ENCODE measurements around the gene AIPL1.

Gene AIPL1

DNA sequence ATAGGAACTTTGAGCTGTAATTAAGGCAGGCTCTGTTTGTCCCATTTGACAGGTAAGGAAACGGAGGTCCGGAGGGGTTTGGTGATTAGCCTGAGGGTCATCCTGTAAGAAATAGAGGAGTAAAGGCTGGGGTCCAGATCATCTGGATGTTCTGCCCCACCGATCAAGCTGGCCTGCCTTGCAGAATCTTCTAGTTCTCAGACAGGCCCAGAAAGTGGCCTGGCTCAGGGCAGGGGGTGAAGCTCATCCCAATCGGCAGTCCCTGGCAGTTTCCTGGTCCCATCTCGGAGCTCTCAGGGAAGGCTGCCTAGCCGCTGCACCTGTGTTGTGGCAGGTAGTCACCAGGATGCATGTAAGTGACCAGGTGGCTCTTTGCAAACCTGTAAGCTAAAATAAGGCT is 13.6 kb upstream of the AIPL1 start:
- no peak for DNase-seq (ENCODE audit: low spot score)

DNA sequence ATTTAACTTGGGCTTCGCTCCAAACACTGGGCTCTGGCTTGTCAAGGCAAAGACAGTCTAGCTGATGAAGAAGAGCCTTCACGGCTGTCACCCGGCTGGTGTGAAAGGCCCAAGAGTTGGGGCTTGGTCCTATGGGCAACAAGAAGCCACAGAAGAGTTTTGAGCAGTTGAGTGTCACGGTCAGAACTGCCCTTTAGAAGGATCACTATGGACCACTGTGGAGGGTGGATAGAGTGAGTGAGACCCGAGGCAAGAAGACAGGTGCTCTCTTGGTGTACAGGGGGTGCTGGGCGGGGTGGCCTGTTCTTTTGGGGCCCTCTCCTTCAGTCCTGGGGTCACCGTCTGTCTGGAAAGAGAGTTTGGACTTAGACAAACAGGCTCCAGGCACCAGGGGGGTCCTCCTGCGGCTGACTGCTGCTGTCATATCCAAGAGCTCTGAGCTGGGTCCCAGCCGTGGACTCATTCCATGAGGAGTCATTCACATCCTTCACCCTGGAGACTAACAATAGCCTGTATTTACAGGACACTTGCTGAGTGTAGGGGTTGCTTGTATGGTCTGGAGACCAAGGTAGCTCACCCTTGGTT is 11.7 kb upstream of the AIPL1 start:
- no peak for DNase-seq (ENCODE audit: low spot score)

DNA sequence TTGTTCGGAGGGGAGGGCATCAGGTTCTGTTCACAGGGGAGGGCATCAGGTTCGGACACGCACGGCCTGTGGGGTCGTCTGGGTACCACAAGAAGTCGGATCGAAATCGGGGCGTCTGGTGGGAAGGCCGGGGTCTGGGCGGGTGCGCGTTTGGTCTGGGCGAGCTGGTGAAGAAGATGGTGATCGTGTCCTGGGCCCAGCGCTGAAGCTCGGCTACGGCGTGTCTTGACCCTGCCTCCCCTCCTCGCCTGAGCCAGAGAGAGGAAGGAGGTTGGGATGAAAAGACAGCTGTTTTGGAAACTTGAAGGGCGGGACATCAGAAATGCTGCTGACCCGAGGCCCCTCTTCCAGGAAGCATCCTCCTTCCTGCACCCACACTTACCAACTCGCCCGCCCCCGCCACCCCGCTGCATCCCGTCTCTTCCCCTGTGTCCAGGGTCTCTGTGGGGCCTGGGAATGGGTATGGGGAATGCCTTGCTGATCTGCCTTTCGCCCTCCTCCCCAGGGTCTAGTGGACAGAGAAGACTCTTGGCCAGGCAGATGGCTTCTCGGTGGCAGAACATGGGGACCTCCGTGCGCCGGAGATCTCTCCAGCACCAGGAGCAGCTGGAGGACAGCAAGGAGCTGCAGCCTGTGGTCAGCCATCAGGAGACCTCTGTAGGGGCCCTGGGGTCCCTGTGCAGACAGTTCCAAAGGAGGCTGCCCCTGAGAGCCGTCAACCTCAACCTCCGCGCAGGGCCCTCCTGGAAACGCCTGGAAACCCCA is 9.8 kb upstream of the AIPL1 start:
- no peak for DNase-seq (ENCODE audit: low spot score)

DNA sequence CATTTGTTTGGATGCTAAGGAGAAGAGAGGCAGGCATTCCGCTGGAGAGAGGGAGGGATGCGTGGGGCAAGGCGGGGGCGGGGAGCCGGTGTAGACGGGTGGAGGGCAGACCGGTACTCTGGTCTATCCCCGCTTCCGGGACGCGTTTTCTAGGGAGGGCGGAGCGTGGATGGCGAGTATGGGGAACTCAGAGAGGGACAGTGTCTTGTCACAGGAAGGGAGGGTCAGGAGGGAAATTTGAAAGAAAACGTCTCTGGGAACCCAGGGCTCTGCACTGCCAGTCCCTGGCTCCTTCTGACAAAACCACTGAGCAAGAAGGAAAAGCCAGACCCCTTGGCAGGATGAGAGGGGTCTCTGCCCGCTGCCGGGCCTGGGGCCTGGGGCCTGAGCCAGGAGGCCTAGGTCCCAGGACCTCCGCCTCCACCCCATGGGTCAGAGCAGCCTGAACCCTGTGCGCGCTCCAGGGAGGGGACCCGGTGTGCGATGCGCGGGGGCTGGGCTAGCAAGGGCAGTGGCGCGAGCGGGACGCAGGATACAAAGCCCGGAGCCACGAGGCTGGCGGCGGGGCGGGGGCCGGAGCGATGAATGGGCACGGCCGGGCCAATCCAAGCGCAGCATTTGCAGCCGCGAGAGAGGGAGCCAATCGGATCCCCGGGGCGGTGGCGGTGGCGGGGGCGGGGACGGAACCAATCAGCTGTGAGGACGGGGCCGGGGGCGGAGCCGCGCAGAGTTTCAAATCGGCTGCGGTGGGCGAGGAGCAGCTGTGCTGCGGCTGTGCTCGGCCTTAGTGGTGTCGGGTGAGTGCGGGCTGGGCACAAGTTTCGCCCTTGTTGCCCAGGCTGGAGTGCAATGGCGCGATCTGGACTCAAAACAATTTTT is 9.0 kb upstream of the AIPL1 start, which contains the start of gene PIMREG:
TSS of gene PIMREG (plus strand) at position 764 of the 879 bp plus-strand sequence. CDS start 656 bp downstream, outside the sequence.
- peak; percentile 98 for DNase-seq (ENCODE audit: low spot score)

DNA sequence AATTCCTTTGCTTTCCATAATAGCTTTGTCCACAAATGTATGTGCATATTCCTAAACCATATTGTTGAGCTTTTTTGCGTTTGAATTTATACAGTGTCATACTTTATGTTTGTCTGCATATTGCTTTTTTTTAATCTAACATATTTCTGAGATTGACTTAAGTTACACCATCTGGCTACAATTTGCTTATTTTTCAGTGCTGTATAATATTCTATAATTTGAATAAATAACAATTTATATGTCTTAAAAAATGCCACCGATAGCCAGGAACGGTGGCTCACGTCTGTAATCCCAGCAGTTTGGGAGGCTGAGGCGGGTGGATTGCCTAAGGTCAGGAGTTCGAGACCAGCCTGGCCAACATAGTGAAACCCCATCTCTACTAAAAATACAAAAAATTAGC is 7.9 kb upstream of the AIPL1 start:
- no peak for DNase-seq (ENCODE audit: low spot score)

DNA sequence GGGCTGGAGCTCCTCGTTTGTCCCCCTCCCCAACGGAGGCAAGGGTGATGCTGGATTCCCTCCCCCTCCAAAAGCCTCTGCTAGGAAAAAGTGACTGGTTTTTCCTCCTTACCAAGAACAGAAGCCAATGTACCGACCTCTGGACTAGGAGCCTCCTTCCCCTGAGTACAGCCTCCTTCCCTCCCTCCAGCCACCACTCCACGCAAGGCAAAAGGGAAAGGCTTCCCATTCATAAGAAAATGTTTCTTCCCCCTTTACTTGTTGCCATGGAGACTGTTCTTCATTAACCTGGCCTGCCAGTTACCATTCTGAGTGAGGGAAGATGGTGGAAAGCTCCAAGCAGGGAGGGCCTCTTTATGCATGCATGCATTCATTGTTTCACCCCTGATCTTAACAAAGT is 5.0 kb upstream of the AIPL1 start:
- no peak for DNase-seq (ENCODE audit: low spot score)

DNA sequence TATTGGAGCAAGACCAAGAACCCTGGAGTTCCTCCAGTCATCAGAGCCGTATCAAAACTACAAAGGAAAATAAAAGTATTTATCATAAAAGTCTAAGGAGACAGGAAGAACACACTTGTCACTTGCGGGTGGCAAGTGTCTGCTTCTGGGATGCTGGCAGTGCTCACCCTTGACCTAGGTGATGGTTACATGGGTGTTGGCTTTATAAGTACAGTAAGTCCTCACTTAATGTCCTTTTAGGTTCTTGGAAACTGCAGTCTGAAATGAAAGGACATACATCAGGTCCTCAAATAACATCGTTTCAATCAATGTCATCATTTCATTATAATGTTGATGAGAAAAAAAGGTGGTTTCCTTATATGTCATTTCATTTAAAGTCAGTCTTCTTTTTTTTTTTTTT is 3.0 kb upstream of the AIPL1 start:
- DNase-seq (ENCODE audit: low spot score): no peak

DNA sequence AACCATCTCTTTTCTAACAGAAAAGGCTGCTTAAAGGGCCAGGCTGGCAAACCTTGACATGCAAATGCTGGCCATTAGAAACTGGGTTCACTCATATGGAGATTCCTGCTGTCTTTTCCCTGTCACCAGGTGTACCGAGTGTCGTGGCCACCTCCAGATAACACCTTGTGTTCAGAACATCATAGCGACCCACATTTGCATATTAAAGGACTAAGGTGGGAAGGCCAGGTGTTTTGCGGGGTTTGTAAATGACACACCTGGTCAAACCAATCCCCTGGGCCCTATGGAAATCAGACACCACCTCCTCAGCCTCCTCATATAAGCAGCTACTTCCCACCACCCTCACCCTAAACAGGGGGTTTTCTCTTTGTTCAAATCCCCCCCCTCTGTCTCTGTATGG is 2.5 kb upstream of the AIPL1 start:
- DNase-seq (ENCODE audit: low spot score): no peak

DNA sequence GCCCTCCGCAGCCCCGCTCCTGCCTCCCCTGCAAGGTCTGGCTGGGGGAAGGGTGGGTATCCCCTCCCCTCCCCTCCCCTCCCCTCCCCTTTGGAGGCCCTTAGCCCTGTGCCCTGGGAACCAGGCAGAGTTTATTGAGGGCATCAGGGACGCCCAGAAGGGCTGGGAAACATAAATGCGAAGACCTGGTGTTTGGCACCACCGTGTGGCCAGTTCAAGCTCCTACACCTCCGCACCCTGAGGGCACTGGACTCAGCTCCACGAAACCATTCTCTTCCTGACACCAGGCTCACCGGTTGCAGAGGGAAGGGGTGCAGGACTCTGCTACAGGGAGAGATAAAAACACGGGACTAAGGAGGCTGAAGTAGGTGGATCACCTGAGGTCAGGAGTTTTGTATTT is 1.0 kb upstream of the AIPL1 start:
- peak; percentile 64 for DNase-seq (ENCODE audit: low spot score)

DNA sequence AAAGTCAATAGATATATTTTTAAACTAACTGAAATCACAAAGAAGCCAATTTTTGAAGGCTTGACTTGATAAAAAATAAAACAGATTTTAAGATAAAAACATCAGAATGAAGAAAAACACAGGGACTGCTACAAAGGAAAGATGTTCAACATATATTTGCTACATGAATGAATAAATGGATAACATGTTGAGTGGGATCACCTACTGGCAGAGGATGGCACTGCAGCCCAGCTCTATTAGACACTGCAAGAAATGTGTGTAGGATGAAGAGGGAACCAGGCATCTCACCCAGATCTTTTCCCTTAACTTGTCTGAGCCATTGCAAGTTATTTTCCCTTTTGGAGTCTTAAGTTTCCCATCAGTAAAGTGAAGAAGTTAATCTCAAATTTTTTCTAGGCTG is 4.2 kb downstream of the AIPL1 start:
- DNase-seq (ENCODE audit: low spot score): no peak

DNA sequence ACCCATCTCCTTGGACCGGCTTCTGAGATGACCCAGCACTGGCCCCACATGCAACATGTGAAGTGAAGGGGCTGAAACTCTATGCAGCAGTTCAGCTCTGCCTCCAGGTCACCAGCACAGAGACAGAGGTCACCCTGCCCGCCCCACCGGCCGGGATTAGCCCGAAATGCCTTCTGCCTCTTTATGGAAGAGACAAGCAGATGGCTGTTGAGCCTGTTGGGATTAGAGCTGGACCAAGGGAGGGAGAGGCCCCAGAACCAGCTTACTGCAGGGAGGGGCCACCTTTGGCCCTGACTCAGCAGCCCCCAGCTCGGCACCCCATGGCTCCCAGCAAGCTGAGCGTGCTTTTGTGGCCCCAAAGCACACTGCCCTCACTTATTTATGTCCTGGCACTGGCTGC is 5.7 kb downstream of the AIPL1 start:
- no peak for DNase-seq (ENCODE audit: low spot score)

DNA sequence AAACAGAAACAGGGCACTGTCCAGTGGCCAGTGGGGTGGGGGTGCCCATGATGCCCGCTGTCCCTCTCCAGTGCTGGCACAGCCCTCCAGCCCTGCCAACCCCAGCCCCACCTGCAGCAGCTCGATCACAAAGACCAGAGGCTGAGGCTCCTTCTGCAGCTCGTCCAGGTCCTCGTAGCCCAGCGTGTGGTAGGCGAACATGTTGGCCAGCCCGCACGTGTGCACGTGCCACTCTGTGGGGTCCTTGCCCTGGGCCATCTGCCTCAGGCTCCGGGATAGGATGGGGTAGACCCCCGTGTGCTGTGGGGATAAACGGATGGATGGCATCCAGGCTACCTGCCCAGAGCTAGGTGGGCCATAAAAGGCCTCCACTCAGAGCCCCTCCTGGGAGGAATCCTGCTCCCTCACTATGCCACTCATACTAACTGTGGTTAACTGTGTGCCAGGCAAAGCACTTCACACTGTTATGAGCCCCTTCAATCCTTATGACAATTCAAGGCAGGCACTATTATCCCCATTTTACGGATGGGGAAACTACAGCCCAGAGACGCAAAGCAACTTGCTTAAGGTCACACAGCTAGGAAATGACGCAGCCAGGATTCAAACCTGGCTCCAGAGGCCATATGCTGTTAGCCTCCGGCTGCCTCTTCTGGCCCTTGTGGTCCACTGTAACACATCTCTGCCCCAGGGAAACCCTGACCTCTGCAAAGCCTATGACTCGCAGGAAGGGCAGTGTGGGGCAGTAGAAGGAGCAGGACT is 6.5 kb downstream of the AIPL1 start:
- DNase-seq (ENCODE audit: low spot score): no peak

DNA sequence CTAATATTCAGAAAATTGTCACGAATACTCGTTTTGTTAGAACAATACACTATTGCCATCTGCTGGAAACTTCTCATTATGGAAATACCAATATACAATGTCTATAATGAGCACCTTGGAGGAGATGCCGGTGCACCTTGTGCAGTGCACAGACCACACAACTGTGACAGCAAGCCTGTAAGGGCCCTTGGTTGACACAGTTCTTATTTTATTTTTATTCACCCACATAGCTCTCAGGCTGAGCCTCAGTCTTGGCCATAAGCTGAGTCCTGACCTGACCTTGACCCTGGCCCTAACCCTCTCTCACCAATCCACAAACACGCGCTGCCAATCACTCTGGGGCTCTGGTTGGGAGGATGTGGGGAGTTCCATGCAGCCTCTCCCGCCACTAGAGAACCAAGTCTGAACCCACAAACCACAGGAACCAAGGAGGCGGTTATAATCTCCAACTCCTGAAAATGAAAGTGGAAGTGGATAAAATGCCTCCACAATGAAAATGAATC is 7.6 kb downstream of the AIPL1 start:
- no peak for DNase-seq (ENCODE audit: low spot score)

DNA sequence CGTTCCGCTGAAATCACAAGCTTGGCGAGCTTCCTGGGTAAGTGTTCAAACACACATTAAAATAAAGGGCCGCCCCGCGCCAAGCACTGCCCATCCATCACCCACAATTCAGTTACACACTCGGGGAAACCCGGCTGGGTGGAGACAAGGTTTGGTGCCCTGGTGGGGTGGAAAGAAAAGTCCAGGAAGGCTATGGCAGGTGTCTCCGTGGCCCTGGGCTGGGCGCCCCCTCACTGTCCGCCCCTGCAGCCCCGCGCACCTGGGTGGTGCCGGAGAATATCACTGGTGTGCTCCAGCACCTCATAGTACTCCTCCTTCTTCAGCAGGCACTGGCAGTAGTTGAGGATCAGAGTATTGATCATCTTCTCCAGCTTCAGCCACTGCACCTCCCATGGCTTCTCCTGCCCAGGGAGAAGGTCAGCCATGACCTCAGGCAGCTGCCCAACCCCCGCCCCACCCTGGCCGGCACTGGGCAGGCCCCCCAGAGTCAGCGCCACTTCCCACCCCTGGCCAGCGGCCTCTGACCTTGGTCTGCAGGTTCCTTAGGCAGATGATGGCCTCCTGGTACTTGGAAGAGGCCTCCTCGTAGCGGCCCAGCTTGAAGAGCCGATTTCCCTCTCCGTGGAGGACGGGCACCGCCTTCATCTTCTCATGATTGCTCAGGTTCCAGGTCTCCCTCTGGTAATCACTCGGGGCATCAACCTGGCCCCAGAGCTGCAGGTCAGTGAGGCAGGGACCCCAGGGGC is 8.4 kb downstream of the AIPL1 start:
- DNase-seq (ENCODE audit: low spot score): no peak

DNA sequence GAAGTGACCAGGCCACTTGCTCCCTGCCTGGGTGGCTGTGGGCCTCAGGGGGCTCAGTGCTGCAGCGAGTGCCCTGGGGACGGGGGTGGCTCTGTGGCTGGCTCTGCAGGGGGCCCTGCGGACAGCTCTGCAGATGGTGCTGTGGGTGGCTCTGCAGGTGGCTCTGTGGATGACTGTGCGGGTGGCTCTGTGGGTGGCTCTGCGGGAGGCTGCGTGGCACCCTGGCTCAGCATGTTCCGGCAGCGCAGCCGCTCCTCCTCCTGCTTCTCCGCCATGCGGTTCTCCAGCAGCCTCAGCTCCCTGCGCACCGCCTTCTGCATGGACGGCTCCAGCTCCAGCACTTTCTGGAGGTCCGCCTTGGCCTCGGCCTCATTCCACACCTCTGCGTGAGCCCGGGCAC is 9.5 kb downstream of the AIPL1 start:
- DNase-seq (ENCODE audit: low spot score): no peak

DNA sequence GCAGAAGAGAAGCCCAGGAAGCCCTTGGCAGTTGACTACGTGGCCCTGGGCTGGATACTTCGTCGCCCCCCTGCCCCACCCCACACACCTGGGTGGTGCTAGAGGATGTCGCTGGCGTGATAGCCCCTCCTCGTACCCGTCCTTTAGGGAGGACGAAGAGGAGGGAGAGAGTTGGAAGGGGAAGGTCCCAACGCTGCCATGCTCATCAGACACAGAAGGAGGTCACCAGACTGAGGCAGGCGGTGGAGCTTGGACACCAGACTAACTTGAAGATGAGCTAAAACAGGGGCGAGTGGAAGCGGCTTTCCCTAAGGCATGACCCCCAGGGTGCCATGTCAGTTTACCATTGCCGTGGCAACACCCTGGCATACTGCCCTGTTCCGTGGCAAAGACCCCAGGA is 11.0 kb downstream of the AIPL1 start:
- no peak for DNase-seq (ENCODE audit: low spot score)

DNA sequence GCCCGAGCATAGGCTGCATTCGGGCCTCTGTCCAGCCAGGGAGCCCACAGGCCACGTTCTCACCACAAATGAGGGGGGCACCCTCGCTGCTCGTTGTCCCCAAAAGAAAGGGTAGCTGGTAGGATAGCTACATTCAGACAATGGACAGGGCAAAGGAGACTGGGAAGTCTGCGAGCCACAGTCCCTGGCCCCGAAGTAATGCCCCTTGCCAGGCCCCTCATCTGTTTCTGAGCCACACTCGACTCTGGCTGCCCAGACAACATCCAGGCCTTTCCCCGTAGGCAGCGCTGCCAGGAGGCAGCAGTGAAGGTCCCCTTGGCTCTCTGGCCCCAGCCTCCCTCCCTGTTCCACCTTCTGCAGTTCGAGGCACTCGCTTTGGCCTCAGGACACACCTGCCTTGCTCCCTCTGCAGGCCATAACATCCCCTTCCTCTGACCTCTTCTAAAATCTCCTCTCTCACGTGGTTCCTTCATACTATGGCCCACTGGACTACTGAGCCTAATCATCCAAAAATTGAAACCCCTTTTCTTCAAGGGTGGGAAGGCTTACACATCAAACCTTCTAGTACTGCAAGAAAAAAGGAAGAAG is 12.2 kb downstream of the AIPL1 start:
- no peak for DNase-seq (ENCODE audit: low spot score)

DNA sequence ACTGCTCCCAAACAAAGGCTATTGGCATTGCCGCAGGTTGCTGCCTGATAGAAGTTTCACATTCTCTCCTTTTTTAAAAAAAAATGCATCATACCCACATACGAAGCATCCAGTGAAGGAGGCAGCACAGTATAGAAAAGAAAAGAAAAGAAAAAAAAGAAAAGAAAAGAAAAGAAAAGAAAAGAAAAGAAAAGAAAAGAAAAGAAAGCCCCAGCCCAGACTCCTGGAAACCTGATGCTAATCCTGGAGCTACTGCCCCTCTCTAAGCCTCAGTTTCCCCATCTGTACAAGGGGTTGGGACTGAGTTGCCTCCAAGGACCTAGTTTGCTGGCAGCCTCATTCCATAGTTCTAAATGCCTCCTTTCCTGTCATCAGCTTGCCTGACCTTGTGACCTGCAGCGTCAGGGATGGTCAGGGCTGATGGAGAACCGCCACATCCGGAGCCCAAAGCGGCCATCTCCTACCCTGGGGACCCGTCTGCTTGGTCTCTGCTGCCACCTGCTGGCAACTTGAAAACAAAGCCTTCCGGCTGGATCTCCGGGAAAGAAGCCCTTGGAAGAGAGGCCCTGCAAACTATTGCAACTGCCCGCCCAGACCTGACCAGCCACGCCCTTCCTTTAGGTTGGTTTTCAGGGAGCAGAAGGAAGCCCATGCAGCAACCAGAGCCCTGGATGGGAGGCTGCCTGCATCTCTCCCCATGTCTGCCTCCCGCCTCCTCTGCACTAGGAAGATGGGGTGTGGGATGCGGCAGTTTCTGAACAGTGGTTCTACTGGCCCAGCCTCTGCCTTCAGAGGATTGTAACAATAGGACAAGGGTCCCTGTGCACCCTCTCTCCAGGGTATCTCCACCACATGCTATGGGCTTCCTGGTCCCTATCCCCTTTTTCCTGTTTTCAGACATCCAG is 13.0 kb downstream of the AIPL1 start:
- DNase-seq (ENCODE audit: low spot score): peak; percentile 85

DNA sequence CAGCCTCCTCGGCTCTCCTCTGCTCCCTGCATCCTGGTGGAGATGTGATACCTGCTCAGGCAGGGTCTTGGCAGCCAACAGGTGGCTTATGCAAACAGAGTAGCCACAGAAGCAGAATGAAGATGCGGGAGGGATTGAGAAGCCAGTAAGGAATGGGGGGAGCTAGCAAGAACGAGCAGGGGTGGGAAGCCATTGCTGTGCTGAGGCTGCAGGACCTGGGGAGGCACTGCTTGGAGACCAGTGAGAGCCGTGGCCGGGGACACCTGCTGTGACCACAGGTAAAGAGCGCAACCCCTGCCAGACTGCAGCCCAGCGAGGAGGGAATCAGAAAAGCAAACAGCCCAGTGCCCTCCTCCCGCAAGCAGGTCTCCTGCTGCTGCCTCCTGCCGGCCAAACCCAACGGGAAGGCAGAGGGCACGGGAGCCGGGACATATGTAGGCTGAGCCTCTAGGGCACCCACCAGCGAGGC is 14.7 kb downstream of the AIPL1 start:
- peak; percentile 50 for DNase-seq (ENCODE audit: low spot score)

DNA sequence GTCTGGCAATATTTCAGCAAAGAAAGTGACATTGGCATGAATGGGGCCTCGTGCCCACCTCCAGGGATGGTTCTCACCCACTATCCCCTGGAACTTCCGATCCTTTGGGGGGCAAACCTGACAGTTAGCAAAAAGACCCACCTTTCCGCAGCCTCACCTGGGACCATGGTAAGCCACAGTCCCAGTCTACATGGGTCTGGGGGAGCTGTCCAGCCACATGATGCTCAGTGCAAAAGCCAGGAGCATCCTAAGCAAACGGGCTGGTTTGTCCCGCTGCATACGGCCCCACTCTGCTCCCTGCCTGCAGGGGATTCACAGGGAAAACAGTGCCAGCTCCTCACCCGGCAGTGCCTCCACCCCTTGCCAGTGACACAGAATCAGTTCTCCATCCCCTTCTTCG is 19.3 kb downstream of the AIPL1 start:
- no peak for DNase-seq (ENCODE audit: low spot score)
